ENCODE measurements around the gene MTHFD2L. TPM values are rescaled to one million over a fixed set of nuclear protein-coding genes. Genes with fewer than 3 reads are reported as not detected.

Gene MTHFD2L
- total RNA-seq, 1 donor from 2014 or later: 14.7 TPM

GRCh38 chr4:74262522-74262921 is 104.6 kb downstream of the MTHFD2L start:
- H3K36me3 Mint-ChIP-seq (ENCODE audit: unreplicated experiment): no peaks in the 10 kb centered on the region
- no peak for TF ChIP-seq CTCF (IDR thresholded peaks at IDR 0.05)
- peaks cover 4% of the 10 kb centered on the region for H3K4me1 Mint-ChIP-seq (ENCODE audit: unreplicated experiment)
- no peaks in the 10 kb centered on the region for H3K27me3 Mint-ChIP-seq (ENCODE audit: unreplicated experiment)
- H3K9me3 Mint-ChIP-seq (ENCODE audit: unreplicated experiment): no peaks in the 10 kb centered on the region
- no peak overlapping the region for H3K27ac Mint-ChIP-seq (ENCODE audit: unreplicated experiment)
- no peak for DNase-seq (ENCODE audit: extremely low spot score, unreplicated experiment)
- no peak overlapping the region for H3K4me3 Mint-ChIP-seq (ENCODE audit: unreplicated experiment)

- no peak for TF ChIP-seq CTCF (IDR thresholded peaks at IDR 0.05)
- Mint-ChIP-seq H3K4me3 (ENCODE audit: unreplicated experiment) (no peak overlapping the region), H3K27ac (ENCODE audit: unreplicated experiment) (no peak overlapping the region), H3K4me1 (ENCODE audit: unreplicated experiment) (peaks cover 9% of the 10 kb centered on the region), H3K9me3 (ENCODE audit: unreplicated experiment) (no peaks in the 10 kb centered on the region), H3K27me3 (ENCODE audit: unreplicated experiment) (no peaks in the 10 kb centered on the region), H3K36me3 (ENCODE audit: unreplicated experiment) (no peaks in the 10 kb centered on the region)
- no peak for DNase-seq (ENCODE audit: extremely low spot score, unreplicated experiment)
Measured at GRCh38 chr4:74263551-74263950, 105.6 kb downstream of the MTHFD2L start.

- DNase-seq (ENCODE audit: extremely low spot score, unreplicated experiment): no peak
- TF ChIP-seq CTCF (IDR thresholded peaks at IDR 0.05): no peak
- Mint-ChIP-seq H3K4me3 (ENCODE audit: unreplicated experiment) (no peak overlapping the region), H3K4me1 (ENCODE audit: unreplicated experiment) (peaks cover 5% of the 10 kb centered on the region), H3K36me3 (ENCODE audit: unreplicated experiment) (no peaks in the 10 kb centered on the region), H3K9me3 (ENCODE audit: unreplicated experiment) (no peaks in the 10 kb centered on the region), H3K27me3 (ENCODE audit: unreplicated experiment) (no peaks in the 10 kb centered on the region), H3K27ac (ENCODE audit: unreplicated experiment) (no peak overlapping the region)
Measured at GRCh38 chr4:74266081-74266480, 108.2 kb downstream of the MTHFD2L start.

- no peak for DNase-seq (ENCODE audit: extremely low spot score, unreplicated experiment)
Measured at GRCh38 chr4:74267998-74268606, 110.2 kb downstream of the MTHFD2L start.

GRCh38 chr4:74268643-74269042 is 110.7 kb downstream of the MTHFD2L start:
- H3K4me3 Mint-ChIP-seq (ENCODE audit: unreplicated experiment): no peak overlapping the region
- peaks cover 5% of the 10 kb centered on the region for H3K4me1 Mint-ChIP-seq (ENCODE audit: unreplicated experiment)
- H3K27me3 Mint-ChIP-seq (ENCODE audit: unreplicated experiment): no peaks in the 10 kb centered on the region
- no peak for DNase-seq (ENCODE audit: extremely low spot score, unreplicated experiment)
- no peaks in the 10 kb centered on the region for H3K9me3 Mint-ChIP-seq (ENCODE audit: unreplicated experiment)
- no peaks in the 10 kb centered on the region for H3K36me3 Mint-ChIP-seq (ENCODE audit: unreplicated experiment)
- no peak for TF ChIP-seq CTCF (IDR thresholded peaks at IDR 0.05)
- H3K27ac Mint-ChIP-seq (ENCODE audit: unreplicated experiment): no peak overlapping the region

More at GRCh38 chr4:74267998-74268606, 110.2 kb downstream of the MTHFD2L start:
- H3K4me3 Mint-ChIP-seq (ENCODE audit: unreplicated experiment): no peak overlapping the region
- no peaks in the 10 kb centered on the region for H3K9me3 Mint-ChIP-seq (ENCODE audit: unreplicated experiment)
- H3K27ac Mint-ChIP-seq (ENCODE audit: unreplicated experiment): peak overlapping the region; percentile 18
- peaks cover 5% of the 10 kb centered on the region for H3K4me1 Mint-ChIP-seq (ENCODE audit: unreplicated experiment)
- H3K36me3 Mint-ChIP-seq (ENCODE audit: unreplicated experiment): no peaks in the 10 kb centered on the region
- no peaks in the 10 kb centered on the region for H3K27me3 Mint-ChIP-seq (ENCODE audit: unreplicated experiment)
- no peak for TF ChIP-seq CTCF (IDR thresholded peaks at IDR 0.05)

All from osteocyte (in vitro differentiated cells).